GM19023 (cell line): Measurements from ENCODE around the gene TTN.
A peak's percentile ranks its signal among the peaks of the same experiment; 100 is the strongest.

Source experiments
- ATAC-seq: cut with Tn5 transposase; IDR thresholded peaks from one replicate; pipeline ENCODE4 v1.9.1; 2021; ENCODE audit warnings: mild to moderate bottlenecking, moderate library complexity; ENCODE audit not compliant: unreplicated experiment

TTN gene

GRCh38 chr2:178807227-178808008 is at the start of gene TTN:
TSS of gene TTN (minus strand) at chr2:178807423. CDS start at chr2:178804642, 2,781 bp downstream.
- no peak for ATAC-seq

- no peak for ATAC-seq
Observed at GRCh38 chr2:178855151-178855550, 47.9 kb upstream of the TTN start.

DNA sequence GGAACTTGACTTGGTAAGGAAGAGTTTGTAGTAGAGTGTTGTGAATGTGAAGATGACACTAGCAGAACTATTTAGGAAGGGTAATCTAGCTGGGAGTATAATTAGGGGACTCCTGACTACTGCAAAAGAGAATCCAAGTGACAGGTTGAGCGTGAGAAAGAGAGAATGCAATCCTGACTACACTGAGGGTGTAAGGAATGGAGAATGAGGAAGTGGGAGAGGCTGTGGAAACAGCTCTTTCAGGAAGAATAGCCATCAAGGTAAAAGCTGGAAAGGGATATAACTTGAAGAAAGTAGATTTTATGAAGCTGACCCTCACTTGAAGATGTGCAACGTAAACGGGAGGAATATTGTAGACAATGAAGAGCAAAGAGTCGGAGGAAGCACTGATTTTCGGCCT is 41.1 kb upstream of the TTN start:
- ATAC-seq: no peak

- no peak for ATAC-seq
Observed at GRCh38 chr2:178846458-178846802, 39.2 kb upstream of the TTN start.

- ATAC-seq: no peak
Observed at GRCh38 chr2:178845566-178846457, 38.6 kb upstream of the TTN start.

GRCh38 chr2:178844701-178845100 is 37.5 kb upstream of the TTN start:
- no peak for ATAC-seq

DNA sequence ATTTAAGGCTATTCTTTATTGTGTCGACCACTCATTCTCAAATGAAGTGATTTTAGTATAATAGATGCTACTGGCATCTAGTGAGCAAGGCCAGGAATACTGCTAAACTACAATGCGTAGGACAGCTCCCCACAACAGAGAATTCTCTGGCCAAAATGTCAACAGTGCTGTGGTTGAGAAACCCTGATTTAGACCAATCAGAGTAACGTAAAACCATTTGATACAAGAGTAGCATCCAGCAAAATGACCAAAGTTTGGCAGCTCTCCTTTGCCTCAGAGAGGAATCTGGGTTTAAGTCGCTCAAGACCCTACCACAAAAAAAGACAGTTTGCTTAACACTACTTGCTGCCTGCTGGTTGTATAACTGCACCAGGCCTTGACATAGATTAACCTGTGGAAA is 37.0 kb upstream of the TTN start:
- no peak for ATAC-seq

- ATAC-seq: no peak
Observed at GRCh38 chr2:178843697-178844096, 36.5 kb upstream of the TTN start.

GRCh38 chr2:178836807-178837206 is 29.6 kb upstream of the TTN start:
- ATAC-seq: no peak

GRCh38 chr2:178834086-178834485 is 26.9 kb upstream of the TTN start:
- ATAC-seq: no peak

- ATAC-seq: no peak
Observed at GRCh38 chr2:178833382-178833781, 26.2 kb upstream of the TTN start.

DNA sequence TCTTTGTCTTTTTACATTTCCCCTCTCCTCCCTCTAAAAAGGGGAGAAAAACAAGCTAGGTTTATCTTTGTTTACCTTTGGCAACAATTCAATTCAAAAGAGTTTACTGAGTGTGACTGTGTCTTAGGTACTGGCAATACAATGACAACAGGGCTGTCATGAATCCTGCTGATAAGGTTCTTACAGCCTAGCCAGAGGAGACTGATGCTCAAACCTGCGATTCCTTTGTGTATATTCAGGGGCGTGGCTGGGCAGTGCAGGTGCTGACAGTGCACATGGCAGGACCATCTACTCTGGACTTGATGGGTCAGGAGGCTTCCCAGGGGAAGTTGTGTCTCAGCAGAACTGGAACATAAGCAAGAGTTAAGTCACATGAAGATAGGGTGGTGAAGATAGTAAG is 23.2 kb upstream of the TTN start:
- ATAC-seq: no peak

- ATAC-seq: no peak
Observed at GRCh38 chr2:178829981-178830380, 22.8 kb upstream of the TTN start.

DNA sequence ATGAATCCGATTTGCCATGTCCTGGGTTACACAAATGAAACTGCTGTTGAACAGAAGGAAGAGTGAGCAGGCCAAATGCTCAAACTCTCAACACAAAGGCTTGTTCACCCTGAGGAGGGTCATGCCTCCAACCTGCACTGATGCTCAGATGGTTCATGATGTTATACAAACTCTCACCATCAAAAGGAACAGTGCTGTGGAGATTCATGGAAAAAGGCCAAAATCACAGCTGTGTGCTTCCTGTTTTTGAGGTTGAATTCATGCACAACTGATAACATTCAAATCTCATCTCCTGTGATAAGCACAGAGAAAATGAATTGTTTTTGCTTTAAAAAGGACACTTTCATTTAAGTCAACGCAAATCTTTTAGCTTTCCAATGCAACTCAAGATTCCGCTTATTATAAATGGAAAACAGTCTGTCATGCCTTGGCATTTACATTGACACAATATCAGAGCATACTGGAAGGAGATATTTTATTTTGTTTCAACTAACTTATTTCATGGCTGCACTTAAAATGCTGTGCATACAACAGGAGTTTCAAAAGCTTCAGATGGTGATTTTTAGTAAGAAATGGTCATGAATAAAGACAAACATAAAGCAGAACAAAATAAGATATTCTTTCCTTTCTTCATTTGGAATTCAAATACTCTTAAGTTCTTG is 22.2 kb upstream of the TTN start:
- ATAC-seq: no peak

DNA sequence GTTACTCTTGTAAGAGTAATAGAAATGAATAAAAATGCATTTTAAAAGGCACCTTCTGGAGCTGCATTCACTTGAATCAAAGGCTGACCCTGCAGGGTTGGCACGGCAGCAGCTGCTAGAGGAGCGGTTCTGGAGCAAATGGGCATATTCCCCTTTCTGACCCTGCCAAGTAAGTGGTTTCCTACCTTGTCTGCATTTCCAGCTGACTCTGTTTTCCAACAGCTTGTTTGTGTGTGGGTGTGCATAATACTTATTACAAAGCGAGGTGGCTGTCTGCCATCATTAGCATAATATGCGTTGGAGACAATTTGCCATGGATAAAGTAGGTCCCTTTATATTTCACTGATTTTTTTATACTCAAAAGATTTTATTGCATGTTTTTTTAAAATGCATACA is 21.3 kb upstream of the TTN start:
- ATAC-seq: no peak

- no peak for ATAC-seq
Observed at GRCh38 chr2:178827739-178828485, 20.7 kb upstream of the TTN start.

- no peak for ATAC-seq
Observed at GRCh38 chr2:178827111-178827510, 19.9 kb upstream of the TTN start.

DNA sequence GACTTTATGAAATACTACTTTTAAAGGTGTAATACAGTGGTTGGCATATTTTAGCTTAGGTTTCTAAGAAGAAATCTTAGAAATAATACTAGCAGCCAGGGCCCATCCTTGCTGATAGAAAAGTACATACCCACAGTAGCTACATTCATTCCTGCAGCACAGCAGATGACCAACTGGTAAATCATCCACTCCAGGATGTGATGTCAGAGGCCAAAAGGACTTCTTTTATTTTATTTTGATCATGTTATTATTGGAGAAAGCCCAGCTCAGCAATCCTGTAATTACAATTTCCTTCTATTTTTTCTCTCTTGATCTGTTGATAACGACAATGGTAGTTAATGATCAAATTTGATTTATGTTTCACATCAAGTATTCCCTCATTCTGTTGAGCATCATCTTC is 18.0 kb upstream of the TTN start:
- no peak for ATAC-seq

DNA sequence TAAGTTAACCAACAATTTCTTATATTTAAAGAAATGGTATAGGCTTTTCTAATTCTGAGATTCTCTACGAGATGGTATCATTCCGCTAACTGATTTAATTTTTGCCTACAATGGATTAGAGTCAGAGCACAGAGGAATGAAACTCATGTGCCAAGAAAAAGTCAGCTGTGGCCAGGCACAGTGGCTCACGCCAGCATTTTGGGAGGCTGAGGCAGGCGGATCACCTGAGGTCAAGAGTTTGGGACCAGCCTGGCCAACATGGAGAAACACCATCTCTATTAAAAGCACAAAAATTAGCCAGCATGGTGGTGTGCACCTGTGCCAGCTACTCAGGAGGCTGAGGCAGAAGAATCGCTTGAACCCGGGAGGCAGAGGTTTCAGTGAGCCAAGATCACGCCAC is 17.0 kb upstream of the TTN start:
- ATAC-seq: no peak

- peak; percentile 95 for ATAC-seq
Observed at GRCh38 chr2:178819992-178820391, 12.8 kb upstream of the TTN start.
